Immature natural killer cell (primary cell): Measurements from ENCODE around the gene DDX28. TPM values are rescaled to one million over a fixed set of nuclear protein-coding genes. Genes with fewer than 3 reads are reported as not detected.
"Not testable (repeated sequence)": the region's sequence is repeated elsewhere in the genome, so short reads cannot be mapped to it uniquely, and the experiment has no call there.

Source experiments
- DNase-seq, 3 donors: peaks; one replicate each; pipeline ENCODE4 v3.0.0; 2022; ENCODE audit warnings: mixed read lengths in 1 of 3
- H3K27ac Mint-ChIP-seq, 6 donors: one replicate each; pipeline ENCODE4 v1.8.0; 2020; ENCODE audit warnings: mixed read lengths in 6 of 6, mild to moderate bottlenecking in 5 of 6, inconsistent platforms in 4 of 6, moderate library complexity in 3 of 6
- H3K27me3 Mint-ChIP-seq, 3 donors: one replicate each; pipeline ENCODE4 v1.8.0; 2020 to 2021; ENCODE audit warnings: low read depth in 3 of 3, mild to moderate bottlenecking in 3 of 3, mixed read lengths in 3 of 3, moderate library complexity in 3 of 3, inconsistent platforms in 1 of 3
- H3K36me3 Mint-ChIP-seq, 3 donors: one replicate each; pipeline ENCODE4 v1.8.0; 2020; ENCODE audit warnings: mixed read lengths in 3 of 3, inconsistent platforms in 2 of 3, mild to moderate bottlenecking in 2 of 3
- H3K4me1 Mint-ChIP-seq, 2 donors: one replicate each; pipeline ENCODE4 v1.8.0; 2020; ENCODE audit warnings: inconsistent platforms in 2 of 2, mild to moderate bottlenecking in 2 of 2, mixed read lengths in 2 of 2, moderate library complexity in 1 of 2
- H3K4me3 Mint-ChIP-seq, 5 donors: one replicate each; pipeline ENCODE4 v1.8.0; 2020; ENCODE audit warnings: mild to moderate bottlenecking in 5 of 5, mixed read lengths in 5 of 5, inconsistent platforms in 3 of 5, moderate library complexity in 3 of 5
- H3K9me3 Mint-ChIP-seq, 6 donors: one replicate each; pipeline ENCODE4 v1.8.0; 2020; ENCODE audit warnings: mild to moderate bottlenecking in 6 of 6, mixed read lengths in 6 of 6, inconsistent platforms in 4 of 6, moderate library complexity in 3 of 6
- polyA plus RNA-seq, 3 donors: library from polyadenylated mRNA; unstranded; fragments of 300-500 nt; fragmentation: Illumina TruSeq; gene quantifications; one replicate each; pipeline ENCODE4 v1.2.3, GENCODE V29; 2021

DDX28 gene
- polyA plus RNA-seq, 3 donors from 2014 or later: 45.3 to 59.4 (median 55.0) TPM

- peaks cover 7 to 22% (median 14%) of the 10 kb centered on the region in 3 donors for H3K36me3 Mint-ChIP-seq
- peaks cover 30 to 39% of the 10 kb centered on the region in 2 donors for H3K4me1 Mint-ChIP-seq
- H3K27me3 Mint-ChIP-seq: peaks cover 0 to 6% (median 0%) of the 10 kb centered on the region in 3 donors
- H3K27ac Mint-ChIP-seq: no peak overlapping the region
- DNase-seq: no peak
- no peak overlapping the region for H3K4me3 Mint-ChIP-seq
- H3K9me3 Mint-ChIP-seq: no peaks in the 10 kb centered on the region
Observed at GRCh38 chr16:68028996-68029395, 6.0 kb upstream of the DDX28 start.

GRCh38 chr16:68022278-68022727 is 729 bp downstream of the DDX28 start:
- Mint-ChIP-seq H3K4me3 (peak overlapping the region; percentile 94 to 99 (median 98)), H3K36me3 (peaks cover 0 to 6% (median 0%) of the 10 kb centered on the region in 3 donors), H3K9me3 (no peaks in the 10 kb centered on the region), H3K27ac (peak overlapping the region; percentile 92 to 99 (median 98)), H3K27me3 (peaks cover 8 to 19% (median 12%) of the 10 kb centered on the region in 3 donors), H3K4me1 (peaks cover 35 to 37% of the 10 kb centered on the region in 2 donors)
- DNase-seq: no peak

- Mint-ChIP-seq H3K27ac (peak overlapping the region in 3 of 6 donors; percentile 96 to 99 (median 98)), H3K36me3 (peaks cover 0 to 6% (median 0%) of the 10 kb centered on the region in 3 donors), H3K9me3 (no peaks in the 10 kb centered on the region), H3K4me3 (peak overlapping the region; percentile 94 to 99 (median 98)), H3K4me1 (peaks cover 35 to 37% of the 10 kb centered on the region in 2 donors), H3K27me3 (peaks cover 8 to 15% (median 12%) of the 10 kb centered on the region in 3 donors)
- DNase-seq: no peak
Observed at GRCh38 chr16:68021490-68021889, 1.5 kb downstream of the DDX28 start.

GRCh38 chr16:68019167-68019680 is 3.8 kb downstream of the DDX28 start:
- no peak for DNase-seq
- H3K27ac Mint-ChIP-seq: peak overlapping the region in 3 of 6 donors; percentile 35 to 55 (median 50)
- no peaks in the 10 kb centered on the region for H3K9me3 Mint-ChIP-seq
- peaks cover 31 to 37% of the 10 kb centered on the region in 2 donors for H3K4me1 Mint-ChIP-seq
- peaks cover 8 to 15% (median 12%) of the 10 kb centered on the region in 3 donors for H3K27me3 Mint-ChIP-seq
- H3K36me3 Mint-ChIP-seq: peaks cover 0 to 3% (median 0%) of the 10 kb centered on the region in 3 donors
- H3K4me3 Mint-ChIP-seq: no peak overlapping the region

GRCh38 chr16:68015681-68016080 is 7.4 kb downstream of the DDX28 start, which contains the start of gene DPEP2NB:
Gene DPEP2NB, minus strand, starts transcription at chr16:68015911. Its CDS starts 141 bp downstream, at chr16:68015770.
- H3K9me3 Mint-ChIP-seq: no peaks in the 10 kb centered on the region
- no peaks in the 10 kb centered on the region for H3K36me3 Mint-ChIP-seq
- peak within 1 kb of the TSS in 1 of 6 donors; percentile 50 for H3K27ac Mint-ChIP-seq
- DNase-seq: no peak
- no peak within 1 kb of the TSS for H3K4me3 Mint-ChIP-seq
- peaks cover 0 to under 1% (median 0%) of the 10 kb centered on the region in 3 donors for H3K27me3 Mint-ChIP-seq
- H3K4me1 Mint-ChIP-seq: peaks cover 12 to 15% of the 10 kb centered on the region in 2 donors

GRCh38 chr16:68013440-68013839 is 9.6 kb downstream of the DDX28 start:
- peak in 1 of 3 donors; percentile 24 for DNase-seq
- Mint-ChIP-seq H3K4me1 (peaks cover 12 to 19% of the 10 kb centered on the region in 2 donors), H3K9me3 (no peaks in the 10 kb centered on the region), H3K27ac (peak overlapping the region in 5 of 6 donors; percentile 54 to 85 (median 78)), H3K36me3 (no peaks in the 10 kb centered on the region), H3K4me3 (peak overlapping the region in 2 of 5 donors; percentile 1 to 23), H3K27me3 (peaks cover 0 to 2% (median 0%) of the 10 kb centered on the region in 3 donors)

GRCh38 chr16:68009872-68010271 is 13.2 kb downstream of the DDX28 start:
- not testable (repeated sequence) for H3K4me3 Mint-ChIP-seq, DNase-seq, H3K27me3 Mint-ChIP-seq, H3K9me3 Mint-ChIP-seq, H3K36me3 Mint-ChIP-seq
- Mint-ChIP-seq H3K27ac (peak overlapping the region in 5 of 6 donors; percentile 56 to 87 (median 69)), H3K4me1 (peaks cover 30 to 42% of the 10 kb centered on the region in 2 donors)

- Mint-ChIP-seq H3K4me1 (peaks cover 31 to 45% of the 10 kb centered on the region in 2 donors), H3K9me3 (no peaks in the 10 kb centered on the region), H3K27me3 (peaks cover 0 to 5% (median 3%) of the 10 kb centered on the region in 3 donors), H3K27ac (peak overlapping the region; percentile 37 to 87 (median 66)), H3K36me3 (no peaks in the 10 kb centered on the region), H3K4me3 (no peak overlapping the region)
- no peak for DNase-seq
Observed at GRCh38 chr16:68009157-68009735, 13.8 kb downstream of the DDX28 start.

GRCh38 chr16:68005786-68006286 is 17.2 kb downstream of the DDX28 start:
- H3K27me3 Mint-ChIP-seq: peaks cover 0 to 5% (median 3%) of the 10 kb centered on the region in 3 donors
- no peaks in the 10 kb centered on the region for H3K9me3 Mint-ChIP-seq
- DNase-seq: peak; percentile 75 to 85 (median 82)
- H3K27ac Mint-ChIP-seq: peak overlapping the region; percentile 92 to 100 (median 99)
- peaks cover 28 to 41% of the 10 kb centered on the region in 2 donors for H3K4me1 Mint-ChIP-seq
- peak overlapping the region; percentile 62 to 86 (median 77) for H3K4me3 Mint-ChIP-seq
- no peaks in the 10 kb centered on the region for H3K36me3 Mint-ChIP-seq

- peak overlapping the region; percentile 92 to 100 (median 99) for H3K27ac Mint-ChIP-seq
- H3K27me3 Mint-ChIP-seq: peaks cover 0 to 5% (median 2%) of the 10 kb centered on the region in 3 donors
- H3K4me1 Mint-ChIP-seq: peaks cover 34 to 42% of the 10 kb centered on the region in 2 donors
- no peaks in the 10 kb centered on the region for H3K9me3 Mint-ChIP-seq
- H3K4me3 Mint-ChIP-seq: peak overlapping the region; percentile 62 to 86 (median 77)
- peak in 1 of 3 donors; percentile 8 for DNase-seq
- H3K36me3 Mint-ChIP-seq: no peaks in the 10 kb centered on the region
Observed at GRCh38 chr16:68005211-68005610, 17.8 kb downstream of the DDX28 start.

- Mint-ChIP-seq H3K27me3 (peaks cover 2 to 9% (median 5%) of the 10 kb centered on the region in 3 donors), H3K4me1 (peaks cover 50 to 55% of the 10 kb centered on the region in 2 donors), H3K4me3 (no peak overlapping the region), H3K9me3 (no peaks in the 10 kb centered on the region), H3K27ac (peak overlapping the region in 2 of 6 donors; percentile 62 to 65), H3K36me3 (peaks cover 0 to 6% (median 6%) of the 10 kb centered on the region in 3 donors)
- no peak for DNase-seq
Observed at GRCh38 chr16:68003031-68003430, 20.0 kb downstream of the DDX28 start.

- DNase-seq: no peak
- peak overlapping the region; percentile 68 to 93 (median 86) for H3K4me3 Mint-ChIP-seq
- peaks cover 0 to 6% (median 6%) of the 10 kb centered on the region in 3 donors for H3K36me3 Mint-ChIP-seq
- no peaks in the 10 kb centered on the region for H3K9me3 Mint-ChIP-seq
- H3K4me1 Mint-ChIP-seq: peaks cover 53 to 59% of the 10 kb centered on the region in 2 donors
- peaks cover under 1 to 5% (median 4%) of the 10 kb centered on the region in 3 donors for H3K27me3 Mint-ChIP-seq
- peak overlapping the region; percentile 87 to 98 (median 92) for H3K27ac Mint-ChIP-seq
Observed at GRCh38 chr16:68000450-68000849, 22.6 kb downstream of the DDX28 start.

GRCh38 chr16:67999985-68000384 is 23.0 kb downstream of the DDX28 start:
- peak overlapping the region; percentile 87 to 98 (median 92) for H3K27ac Mint-ChIP-seq
- no peak for DNase-seq
- H3K36me3 Mint-ChIP-seq: peaks cover 0 to 6% (median 6%) of the 10 kb centered on the region in 3 donors
- H3K4me3 Mint-ChIP-seq: peak overlapping the region; percentile 84 to 93 (median 87)
- peaks cover 52 to 59% of the 10 kb centered on the region in 2 donors for H3K4me1 Mint-ChIP-seq
- H3K27me3 Mint-ChIP-seq: peaks cover 2 to 5% (median 4%) of the 10 kb centered on the region in 3 donors
- H3K9me3 Mint-ChIP-seq: no peaks in the 10 kb centered on the region
